GM19438 (cell line): ENCODE data around the gene HMCN1.

Experiments used
- ATAC-seq: cut with Tn5 transposase; IDR thresholded peaks from one replicate; pipeline ENCODE4 v1.9.1; 2021; ENCODE audit warnings: low read depth; ENCODE audit not compliant: unreplicated experiment

Gene HMCN1

GRCh38 chr1:185733818-185734735 lies at the start of gene HMCN1:
HMCN1 (plus strand) TSS chr1:185734391; CDS start chr1:185734780, 389 bp downstream.
- no peak for ATAC-seq

DNA sequence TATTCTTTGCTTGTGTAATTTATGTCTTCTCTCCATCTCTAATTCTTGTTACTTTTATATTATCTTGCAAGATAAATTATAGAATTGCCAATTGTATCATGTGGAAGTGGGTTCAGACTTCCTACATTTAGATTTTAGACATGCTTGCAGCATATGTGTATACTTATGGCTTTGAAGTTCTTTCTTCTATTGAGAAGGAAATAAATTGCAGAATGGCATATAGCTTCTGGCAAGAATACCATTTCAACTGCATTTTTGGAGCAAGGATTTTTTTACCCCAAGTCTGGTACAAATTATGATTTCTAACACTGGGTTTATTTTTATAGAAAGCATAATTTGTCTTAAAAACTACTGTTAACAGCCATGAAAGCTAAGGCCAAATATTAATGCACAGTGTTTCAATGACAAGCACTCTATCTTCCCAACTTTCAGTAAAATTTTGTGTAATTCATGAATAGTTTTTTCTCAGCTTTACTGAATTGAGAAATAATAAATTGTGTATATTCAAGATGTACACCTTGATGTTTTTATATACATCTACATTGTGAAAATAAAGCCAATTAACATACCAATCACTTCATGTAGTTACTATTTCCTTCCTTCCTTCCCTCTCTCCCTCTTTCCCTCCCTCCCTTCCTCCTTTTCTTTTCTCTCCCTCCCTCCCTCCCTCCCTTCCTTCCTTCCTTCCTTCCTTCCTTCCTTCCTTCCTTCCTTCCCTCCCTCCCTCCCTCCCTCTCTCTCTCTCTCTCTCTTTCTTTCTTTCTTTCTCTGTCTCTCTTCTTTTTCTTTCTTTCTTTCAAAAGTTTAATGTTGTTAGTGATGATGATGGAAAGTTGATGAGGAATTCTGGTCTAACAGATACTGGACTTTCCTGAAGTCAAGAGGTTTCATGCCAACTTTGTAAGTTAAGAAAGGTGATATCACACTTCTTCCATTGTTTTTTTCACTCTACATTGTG lies 47.1 kb upstream of the HMCN1 start:
- ATAC-seq, result no peak

DNA sequence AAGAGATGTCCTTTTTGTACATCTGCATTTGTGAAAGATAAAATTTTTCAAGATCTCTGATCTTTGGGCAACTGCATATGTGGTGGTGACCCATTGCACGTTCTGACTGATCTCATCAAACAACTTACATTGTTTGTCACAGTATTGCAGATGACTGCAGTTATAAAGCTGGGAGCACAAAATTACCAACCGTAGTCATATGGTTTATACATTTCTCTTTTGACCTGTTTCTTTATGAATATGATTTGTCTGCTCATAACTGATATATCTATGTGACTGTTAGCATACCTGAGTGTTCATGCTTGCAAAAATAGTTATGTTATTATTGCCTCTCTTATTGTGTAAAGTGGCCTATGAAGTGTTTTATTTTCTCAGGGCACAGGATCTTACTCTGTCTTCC lies 43.7 kb upstream of the HMCN1 start:
- ATAC-seq, result no peak

- ATAC-seq, result peak; percentile 21
These were observed 40.5 kb upstream of the HMCN1 start for GRCh38 chr1:185693654-185694053.

DNA sequence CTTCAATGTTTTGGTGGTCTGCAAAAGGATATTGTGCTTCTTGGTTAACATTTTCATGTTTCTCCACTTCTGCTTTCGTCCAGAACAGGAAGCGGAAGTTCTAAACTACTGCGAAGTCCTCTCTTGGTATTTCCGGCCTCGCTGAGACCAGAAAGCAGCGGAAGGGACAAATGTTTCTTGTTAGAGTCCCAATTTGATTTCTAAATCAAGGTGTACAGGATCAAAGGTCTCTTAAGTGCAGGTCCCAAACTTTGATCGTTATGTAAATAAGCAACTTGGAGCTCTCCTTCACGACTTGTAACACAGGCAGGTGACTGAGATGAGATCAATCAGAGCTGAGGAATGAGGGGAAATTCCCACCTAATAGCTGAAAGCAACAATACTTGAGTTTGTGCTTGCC lies 40.1 kb upstream of the HMCN1 start:
- ATAC-seq, result peak; percentile 91

GRCh38 chr1:185695299-185695698 lies 38.9 kb upstream of the HMCN1 start:
- ATAC-seq, result no peak

GRCh38 chr1:185696422-185697150 lies 37.6 kb upstream of the HMCN1 start:
- ATAC-seq, result no peak

DNA sequence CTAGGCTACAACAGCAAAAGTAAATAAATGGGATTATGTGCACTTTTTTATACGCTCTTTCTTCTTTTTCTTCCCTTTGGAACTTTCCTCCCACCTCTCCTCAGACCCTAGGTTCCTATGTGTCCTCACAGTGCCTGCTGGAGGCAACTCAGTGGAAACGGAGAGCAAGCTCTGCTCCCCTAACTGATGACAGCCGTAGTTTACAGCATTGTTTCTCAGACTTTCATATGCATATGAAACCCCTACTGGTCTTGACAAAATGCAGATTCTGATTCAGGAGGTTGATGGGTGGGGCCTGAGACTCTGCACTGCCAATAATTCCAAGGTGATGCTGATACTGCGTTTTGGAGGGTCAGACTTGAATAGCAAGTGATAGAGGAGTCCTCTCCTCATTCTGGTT lies 34.3 kb upstream of the HMCN1 start:
- no peak for ATAC-seq

DNA sequence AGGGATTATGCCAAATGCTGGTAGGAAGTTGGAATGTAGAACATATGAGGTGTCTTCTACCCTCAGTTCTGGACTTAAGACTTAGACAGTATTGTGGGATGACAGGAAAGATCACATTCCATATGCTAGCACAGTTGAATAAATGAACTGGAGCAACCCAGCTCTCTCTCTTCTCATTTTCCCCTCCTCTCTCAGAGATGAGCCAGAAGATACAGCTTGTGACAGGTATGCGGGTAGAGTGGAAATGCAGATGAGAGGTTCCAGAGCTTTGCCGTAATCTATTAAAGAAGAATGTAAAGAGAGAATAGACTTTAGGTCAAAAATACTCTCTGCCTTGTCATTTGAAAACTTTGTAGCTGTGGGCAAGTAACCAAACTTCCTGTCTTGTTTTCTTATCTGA lies 32.5 kb upstream of the HMCN1 start:
- ATAC-seq, result no peak

- no peak for ATAC-seq
These were observed 30.0 kb upstream of the HMCN1 start for GRCh38 chr1:185704181-185704580.

GRCh38 chr1:185716095-185716494 lies 18.1 kb upstream of the HMCN1 start:
- ATAC-seq, result no peak

DNA sequence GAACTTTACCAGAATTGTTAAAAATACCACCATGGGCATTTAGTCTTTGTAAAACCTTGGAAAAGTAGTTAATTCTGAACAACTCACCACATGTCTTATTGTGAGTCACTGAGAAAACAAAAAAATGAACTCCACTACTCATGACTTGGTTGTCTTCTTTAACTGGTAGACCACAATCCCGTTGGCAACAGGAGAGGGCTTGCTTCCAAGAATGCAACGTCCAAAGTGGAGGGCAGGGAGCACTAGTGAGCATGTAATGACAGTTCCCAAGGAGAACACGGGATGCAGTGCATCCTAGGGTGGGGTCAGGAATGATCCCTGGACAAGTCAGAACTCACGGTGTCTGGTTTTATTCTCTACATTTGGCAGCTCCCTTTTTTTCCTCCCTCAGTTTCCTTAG lies 15.2 kb upstream of the HMCN1 start:
- no peak for ATAC-seq

DNA sequence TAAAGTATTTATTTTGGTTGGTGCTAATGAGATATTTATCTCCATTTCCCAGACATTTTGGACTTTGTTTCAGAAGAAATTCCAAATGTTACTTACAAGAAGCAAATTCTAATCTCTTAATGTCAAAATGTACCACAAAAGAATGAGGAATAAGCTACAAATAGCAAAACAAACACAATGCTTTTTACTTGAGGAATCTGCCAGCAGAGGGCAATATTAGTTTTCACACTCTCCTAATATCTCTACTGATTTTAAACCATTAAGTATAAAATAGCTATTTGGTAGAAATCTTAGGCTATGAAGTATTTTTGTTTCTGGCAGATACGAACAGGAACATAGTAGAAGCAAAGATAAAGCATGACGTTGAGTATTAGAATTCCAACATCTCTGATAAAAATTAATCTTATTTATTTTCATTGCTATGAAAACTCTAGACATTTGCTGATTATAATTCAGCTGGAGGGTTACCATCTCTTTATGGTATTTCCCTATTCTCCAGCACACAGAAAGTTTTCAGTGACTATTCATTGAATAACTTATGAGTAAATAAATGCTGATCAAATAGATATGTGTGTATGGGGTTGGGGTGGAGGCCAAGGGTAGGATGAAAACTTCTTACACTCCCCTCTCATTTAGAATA lies 13.4 kb upstream of the HMCN1 start:
- no peak for ATAC-seq

GRCh38 chr1:185721553-185721952 lies 12.6 kb upstream of the HMCN1 start:
- ATAC-seq, result no peak

- ATAC-seq, result no peak
These were observed 12.1 kb upstream of the HMCN1 start for GRCh38 chr1:185722098-185722497.

- ATAC-seq, result no peak
These were observed 6.5 kb upstream of the HMCN1 start for GRCh38 chr1:185727726-185728125.

GRCh38 chr1:185731446-185731845 lies 2.7 kb upstream of the HMCN1 start:
- ATAC-seq, result no peak

- no peak for ATAC-seq
These were observed 1.2 kb upstream of the HMCN1 start for GRCh38 chr1:185732951-185733350.

DNA sequence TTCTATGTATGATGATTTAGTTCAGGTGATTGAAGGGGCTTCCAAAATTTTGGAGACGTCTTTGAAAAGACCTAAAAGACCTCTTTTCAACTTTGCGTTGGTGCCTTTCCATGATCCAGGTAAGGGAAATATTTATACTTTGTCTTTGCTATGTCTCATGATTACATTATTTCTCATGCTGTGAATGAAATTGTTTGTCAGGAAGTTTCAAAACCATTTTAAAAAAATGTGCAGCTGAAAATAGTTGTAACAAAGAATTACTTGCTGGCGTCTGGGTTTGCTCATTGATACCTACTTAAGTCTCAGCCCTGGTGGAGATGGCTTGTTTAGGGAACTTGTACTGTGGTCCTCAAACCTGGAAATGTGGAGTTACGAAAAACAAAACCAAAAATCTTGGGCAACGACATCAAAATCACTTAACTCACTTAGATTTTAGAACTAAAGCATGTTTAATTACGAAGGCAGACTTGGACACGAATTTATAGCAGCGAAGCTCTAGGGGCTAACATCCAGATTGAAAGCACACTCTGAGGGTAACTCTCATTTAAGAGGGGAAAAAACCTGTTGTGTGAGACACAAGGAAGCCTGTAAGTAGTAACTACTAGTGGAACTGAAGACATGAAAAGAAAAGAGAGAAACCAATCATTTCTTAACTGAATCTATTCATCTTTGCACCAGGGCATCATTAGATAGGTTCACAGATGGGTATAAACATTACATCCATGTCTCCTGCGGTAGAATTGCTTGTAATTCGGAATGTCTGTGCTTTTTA lies 924 bp downstream of the HMCN1 start:
- no peak for ATAC-seq

GRCh38 chr1:185735701-185736064 lies 1.5 kb downstream of the HMCN1 start:
- no peak for ATAC-seq
